Measurements from ENCODE around the gene TM4SF20.

Gene TM4SF20
- long read RNA-seq: 0 reads

GRCh38 chr2:227379095-227379494, at the start of gene TM4SF20:
Gene TM4SF20 (minus strand): TSS chr2:227379306. CDS start chr2:227379268, 38 bp downstream.
- DNase-seq (ENCODE audit: low read depth in 1 of 2, low spot score in 1 of 2): no peak
- Histone ChIP-seq H3K27ac (replicated peaks) (no peak within 1 kb of the TSS), H3K27me3 (ENCODE audit: insufficient read depth, poor library complexity, severe bottlenecking) (peaks cover 2% of the 10 kb centered on the region), H3K4me3 (replicated peaks; ENCODE audit: insufficient read depth, low read length) (no peak within 1 kb of the TSS)
- TF ChIP-seq SPI1 (IDR thresholded peaks at IDR 0.05; ENCODE audit: borderline replicate concordance, low read depth) (no peak), GABPA (IDR thresholded peaks at IDR 0.05; ENCODE audit: low read depth) (no peak), CTCF (IDR thresholded peaks at IDR 0.05; ENCODE audit: insufficient read depth, low read length) (no peak), REST (IDR thresholded peaks at IDR 0.05; ENCODE audit: insufficient replicate concordance, low read depth) (no peak), POLR2AphosphoS5 (IDR thresholded peaks at IDR 0.05; ENCODE audit: low read depth) (no peak)

- no peak overlapping the region for H3K27ac ChIP-seq (replicated peaks)
- H3K27me3 ChIP-seq (ENCODE audit: insufficient read depth, poor library complexity, severe bottlenecking): no peaks in the 10 kb centered on the region
- H3K4me3 ChIP-seq (replicated peaks; ENCODE audit: insufficient read depth, low read length): no peak overlapping the region
- DNase-seq (ENCODE audit: low read depth in 1 of 2, low spot score in 1 of 2): no peak
- TF ChIP-seq SPI1 (IDR thresholded peaks at IDR 0.05; ENCODE audit: borderline replicate concordance, low read depth) (no peak), REST (IDR thresholded peaks at IDR 0.05; ENCODE audit: insufficient replicate concordance, low read depth) (no peak), GABPA (IDR thresholded peaks at IDR 0.05; ENCODE audit: low read depth) (no peak), CTCF (IDR thresholded peaks at IDR 0.05; ENCODE audit: insufficient read depth, low read length) (no peak)
Observed at GRCh38 chr2:227428731-227429285, 49.7 kb upstream of the TM4SF20 start.

- TF ChIP-seq SPI1 (IDR thresholded peaks at IDR 0.05; ENCODE audit: borderline replicate concordance, low read depth): no peak
- no peak for TF ChIP-seq CTCF (IDR thresholded peaks at IDR 0.05; ENCODE audit: insufficient read depth, low read length)
- no peak for TF ChIP-seq POLR2AphosphoS5 (IDR thresholded peaks at IDR 0.05; ENCODE audit: low read depth)
- TF ChIP-seq GABPA (IDR thresholded peaks at IDR 0.05; ENCODE audit: low read depth): no peak
- no peak for TF ChIP-seq REST (IDR thresholded peaks at IDR 0.05; ENCODE audit: insufficient replicate concordance, low read depth)
- DNase-seq (ENCODE audit: low read depth in 1 of 2, low spot score in 1 of 2): no peak
- no peak overlapping the region for H3K27ac ChIP-seq (replicated peaks)
- no peak overlapping the region for H3K4me3 ChIP-seq (replicated peaks; ENCODE audit: insufficient read depth, low read length)
- no peaks in the 10 kb centered on the region for H3K27me3 ChIP-seq (ENCODE audit: insufficient read depth, poor library complexity, severe bottlenecking)
Observed at GRCh38 chr2:227423656-227424499, 44.8 kb upstream of the TM4SF20 start.
